K562 (cell line): ENCODE data around the gene TRERF1.

Source experiments
- EP300 ChIP-seq: IDR thresholded peaks from 2 replicates; pipeline ENCODE4 v1.6.1; 2012; ENCODE audit warnings: low read length, improper control_type of control experiment
- FOXJ2 ChIP-seq: fragments of 200-800 bp; sonication (Bioruptor generic); IDR thresholded peaks from 2 replicates; pipeline ENCODE4 v1.6.1; 2016; ENCODE audit warnings: missing genetic modification characterization, missing compliant biosample characterization
- TF ChIP-seq, protein P1 (sequence below), 3 experiments: IDR thresholded peaks in 2 of 3; conservative IDR thresholded peaks in 1 of 3; 2 replicates each; pipeline ENCODE4 v1.5.1; 2011 to 2012; ENCODE audit warnings: low read length in 3 of 3, mild to moderate bottlenecking in 3 of 3, control low read depth in 2 of 3, improper control_type of control experiment in 1 of 3, inconsistent platforms in 1 of 3, low read depth in 1 of 3, mixed read lengths in 1 of 3, moderate library complexity in 1 of 3; ENCODE audit not compliant: insufficient read depth in 2 of 3

DNA sequence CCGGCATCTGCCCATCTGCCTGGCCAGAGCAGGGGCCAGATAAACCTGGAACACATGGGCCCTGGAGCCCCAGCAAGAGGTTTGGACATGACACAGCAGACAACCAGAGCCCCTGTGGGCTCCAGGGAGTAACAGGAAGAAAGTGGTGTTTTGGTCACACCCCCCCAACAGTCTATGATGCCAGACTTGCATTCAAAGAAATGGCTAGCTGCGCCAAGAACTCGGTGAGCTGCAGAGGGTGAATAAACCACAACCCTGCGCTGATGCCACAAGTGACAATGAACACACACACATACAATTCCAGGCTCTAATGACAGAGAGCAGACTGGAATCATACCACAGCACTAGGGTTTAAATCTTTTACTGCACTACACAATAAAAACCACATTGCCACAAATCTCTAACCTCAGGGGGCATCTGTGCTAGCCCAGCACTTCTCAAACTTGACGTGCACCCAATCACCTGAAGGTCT, 34.0 kb downstream of the TRERF1 start:
- TF ChIP-seq, protein P1, sequence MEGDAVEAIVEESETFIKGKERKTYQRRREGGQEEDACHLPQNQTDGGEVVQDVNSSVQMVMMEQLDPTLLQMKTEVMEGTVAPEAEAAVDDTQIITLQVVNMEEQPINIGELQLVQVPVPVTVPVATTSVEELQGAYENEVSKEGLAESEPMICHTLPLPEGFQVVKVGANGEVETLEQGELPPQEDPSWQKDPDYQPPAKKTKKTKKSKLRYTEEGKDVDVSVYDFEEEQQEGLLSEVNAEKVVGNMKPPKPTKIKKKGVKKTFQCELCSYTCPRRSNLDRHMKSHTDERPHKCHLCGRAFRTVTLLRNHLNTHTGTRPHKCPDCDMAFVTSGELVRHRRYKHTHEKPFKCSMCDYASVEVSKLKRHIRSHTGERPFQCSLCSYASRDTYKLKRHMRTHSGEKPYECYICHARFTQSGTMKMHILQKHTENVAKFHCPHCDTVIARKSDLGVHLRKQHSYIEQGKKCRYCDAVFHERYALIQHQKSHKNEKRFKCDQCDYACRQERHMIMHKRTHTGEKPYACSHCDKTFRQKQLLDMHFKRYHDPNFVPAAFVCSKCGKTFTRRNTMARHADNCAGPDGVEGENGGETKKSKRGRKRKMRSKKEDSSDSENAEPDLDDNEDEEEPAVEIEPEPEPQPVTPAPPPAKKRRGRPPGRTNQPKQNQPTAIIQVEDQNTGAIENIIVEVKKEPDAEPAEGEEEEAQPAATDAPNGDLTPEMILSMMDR (IDR thresholded peaks at IDR 0.05 in 2 of 3, conservative IDR thresholded peaks at IDR 0.05 in 1 of 3; ENCODE audit: insufficient read depth in 2 of 3, low read depth in 1 of 3, low read length in 3 of 3) = no peak
- TF ChIP-seq EP300 (no peak), FOXJ2 (tag) (no peak)
